Panc1 (cell line): ENCODE data around the gene PRR22.

ENCODE experiments used
- CTCF ChIP-seq: fragments of 450-650 bp; IDR thresholded peaks from 2 replicates; pipeline ENCODE4 v1.5.1; 2017; ENCODE audit warnings: mild to moderate bottlenecking
- POLR2AphosphoS5 ChIP-seq: IDR thresholded peaks from 2 replicates; pipeline ENCODE4 v1.6.1; 2012; ENCODE audit warnings: mild to moderate bottlenecking, low read depth, low read length, moderate library complexity

GRCh38 chr19:5808120-5808816 lies 23.7 kb upstream of the PRR22 start:
- TF ChIP-seq CTCF: no peak
- TF ChIP-seq POLR2AphosphoS5: no peak
